Tibial nerve (tissue), 4 donors: Measurements from ENCODE around the gene MSH6.

Experiments used
- EP300 ChIP-seq, 2 donors: sonication (generic); formaldehyde crosslinking; IDR thresholded peaks; one replicate each; pipeline ENCODE4 v1.6.1; 2017; ENCODE audit warnings: antibody characterized with exemption in 2 of 2, mild to moderate bottlenecking in 1 of 2
- TF ChIP-seq, protein P1 (sequence below), 5 experiments: fragments of 200-600 bp in 3 of 5; fragments of 450-650 bp in 2 of 5; sonication (generic) in 3 of 5; IDR thresholded peaks; one replicate each; pipeline ENCODE4 v1.5.1; 2016 to 2019; ENCODE audit warnings: antibody characterized with exemption in 5 of 5, mild to moderate bottlenecking in 3 of 5, moderate library complexity in 2 of 5

DNA sequence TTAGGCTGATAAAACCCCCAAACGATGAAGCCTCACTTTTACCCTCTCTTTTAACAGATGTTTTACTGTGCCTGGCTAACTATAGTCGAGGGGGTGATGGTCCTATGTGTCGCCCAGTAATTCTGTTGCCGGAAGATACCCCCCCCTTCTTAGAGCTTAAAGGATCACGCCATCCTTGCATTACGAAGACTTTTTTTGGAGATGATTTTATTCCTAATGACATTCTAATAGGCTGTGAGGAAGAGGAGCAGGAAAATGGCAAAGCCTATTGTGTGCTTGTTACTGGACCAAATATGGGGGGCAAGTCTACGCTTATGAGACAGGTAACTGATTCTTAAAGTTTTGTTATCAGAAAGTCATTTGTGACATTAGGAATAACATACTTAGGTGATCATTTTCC lies 20.4 kb downstream of the MSH6 start:
- no peak for TF ChIP-seq EP300 (IDR thresholded peaks at IDR 0.05)
- TF ChIP-seq, protein P1, sequence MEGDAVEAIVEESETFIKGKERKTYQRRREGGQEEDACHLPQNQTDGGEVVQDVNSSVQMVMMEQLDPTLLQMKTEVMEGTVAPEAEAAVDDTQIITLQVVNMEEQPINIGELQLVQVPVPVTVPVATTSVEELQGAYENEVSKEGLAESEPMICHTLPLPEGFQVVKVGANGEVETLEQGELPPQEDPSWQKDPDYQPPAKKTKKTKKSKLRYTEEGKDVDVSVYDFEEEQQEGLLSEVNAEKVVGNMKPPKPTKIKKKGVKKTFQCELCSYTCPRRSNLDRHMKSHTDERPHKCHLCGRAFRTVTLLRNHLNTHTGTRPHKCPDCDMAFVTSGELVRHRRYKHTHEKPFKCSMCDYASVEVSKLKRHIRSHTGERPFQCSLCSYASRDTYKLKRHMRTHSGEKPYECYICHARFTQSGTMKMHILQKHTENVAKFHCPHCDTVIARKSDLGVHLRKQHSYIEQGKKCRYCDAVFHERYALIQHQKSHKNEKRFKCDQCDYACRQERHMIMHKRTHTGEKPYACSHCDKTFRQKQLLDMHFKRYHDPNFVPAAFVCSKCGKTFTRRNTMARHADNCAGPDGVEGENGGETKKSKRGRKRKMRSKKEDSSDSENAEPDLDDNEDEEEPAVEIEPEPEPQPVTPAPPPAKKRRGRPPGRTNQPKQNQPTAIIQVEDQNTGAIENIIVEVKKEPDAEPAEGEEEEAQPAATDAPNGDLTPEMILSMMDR (IDR thresholded peaks at IDR 0.05), result no peak
